ENCODE measurements around the gene STK32B. TPM values are rescaled to one million over a fixed set of nuclear protein-coding genes. Genes with fewer than 3 reads are reported as not detected.

The STK32B gene
- total and polyA plus RNA-seq, 4 donors = 0.02 to 0.28 (median 0.08) TPM; not detected in 1

DNA sequence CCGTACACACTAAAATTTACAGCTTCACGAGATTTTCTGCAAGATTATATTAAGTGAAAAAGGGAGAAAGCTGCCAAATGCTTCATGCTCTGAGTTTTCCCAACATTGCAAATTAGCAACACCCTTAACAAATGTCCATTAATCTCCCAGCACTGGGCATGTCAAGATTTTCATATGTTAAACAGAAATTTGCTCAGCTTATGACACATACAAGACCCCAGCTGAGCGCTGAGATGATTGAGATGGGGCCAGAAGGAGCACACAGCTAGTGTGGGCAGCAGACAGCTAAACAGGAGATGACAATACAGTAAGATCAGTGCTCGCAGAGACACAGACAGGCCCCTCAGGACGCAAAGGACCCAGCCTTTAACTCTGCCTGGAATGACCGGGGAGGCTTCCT lies 208.8 kb downstream of the STK32B start (continued):
- TF ChIP-seq, protein P1, sequence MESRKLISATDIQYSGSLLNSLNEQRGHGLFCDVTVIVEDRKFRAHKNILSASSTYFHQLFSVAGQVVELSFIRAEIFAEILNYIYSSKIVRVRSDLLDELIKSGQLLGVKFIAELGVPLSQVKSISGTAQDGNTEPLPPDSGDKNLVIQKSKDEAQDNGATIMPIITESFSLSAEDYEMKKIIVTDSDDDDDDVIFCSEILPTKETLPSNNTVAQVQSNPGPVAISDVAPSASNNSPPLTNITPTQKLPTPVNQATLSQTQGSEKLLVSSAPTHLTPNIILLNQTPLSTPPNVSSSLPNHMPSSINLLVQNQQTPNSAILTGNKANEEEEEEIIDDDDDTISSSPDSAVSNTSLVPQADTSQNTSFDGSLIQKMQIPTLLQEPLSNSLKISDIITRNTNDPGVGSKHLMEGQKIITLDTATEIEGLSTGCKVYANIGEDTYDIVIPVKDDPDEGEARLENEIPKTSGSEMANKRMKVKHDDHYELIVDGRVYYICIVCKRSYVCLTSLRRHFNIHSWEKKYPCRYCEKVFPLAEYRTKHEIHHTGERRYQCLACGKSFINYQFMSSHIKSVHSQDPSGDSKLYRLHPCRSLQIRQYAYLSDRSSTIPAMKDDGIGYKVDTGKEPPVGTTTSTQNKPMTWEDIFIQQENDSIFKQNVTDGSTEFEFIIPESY (IDR thresholded peaks at IDR 0.05) = no peak
- TF ChIP-seq FOXA2 (IDR thresholded peaks at IDR 0.05) (no peak), SP1 (IDR thresholded peaks at IDR 0.05) (no peak), EGR1 (IDR thresholded peaks at IDR 0.05; ENCODE audit: low read depth in 2 of 2) (no peak)
- TF ChIP-seq, protein P2, sequence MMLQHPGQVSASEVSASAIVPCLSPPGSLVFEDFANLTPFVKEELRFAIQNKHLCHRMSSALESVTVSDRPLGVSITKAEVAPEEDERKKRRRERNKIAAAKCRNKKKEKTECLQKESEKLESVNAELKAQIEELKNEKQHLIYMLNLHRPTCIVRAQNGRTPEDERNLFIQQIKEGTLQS (IDR thresholded peaks at IDR 0.05) = no peak

DNA sequence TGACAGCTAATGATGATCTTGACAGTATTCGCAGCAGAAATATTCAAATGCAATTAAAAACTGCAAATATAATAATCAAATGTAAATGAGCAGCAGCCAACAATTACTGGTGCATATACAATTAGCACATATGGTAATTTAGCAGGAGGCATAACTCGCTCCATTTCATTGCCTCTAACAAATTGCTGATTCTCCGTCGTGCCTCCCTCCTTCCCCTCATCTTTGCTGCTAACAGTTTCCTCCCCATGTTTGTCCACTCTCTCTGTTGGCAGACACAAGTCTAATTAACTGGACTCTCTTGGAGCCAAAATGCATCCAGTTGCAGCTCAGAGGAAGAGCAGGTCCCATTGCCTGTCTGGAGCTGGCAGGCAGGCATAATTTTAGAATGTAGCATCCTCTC lies 210.6 kb downstream of the STK32B start:
- DNase-seq (ENCODE audit: low spot score) = no peak

More for the DNA sequence above, 210.6 kb downstream of the STK32B start:
- TF ChIP-seq TAF1 (conservative IDR thresholded peaks at IDR 0.05) (no peak), FOXA2 (IDR thresholded peaks at IDR 0.05) (no peak), FOXA1 (IDR thresholded peaks at IDR 0.05) (no peak), RAD21 (IDR thresholded peaks at IDR 0.05) (no peak), EGR1 (IDR thresholded peaks at IDR 0.05; ENCODE audit: low read depth in 2 of 2) (no peak), SP1 (IDR thresholded peaks at IDR 0.05) (no peak), HNF4G (IDR thresholded peaks at IDR 0.05) (no peak), HNF4A (conservative IDR thresholded peaks at IDR 0.05) (no peak), JUND (IDR thresholded peaks at IDR 0.05) (no peak), GABPA (IDR thresholded peaks at IDR 0.05 in 1 of 2, conservative IDR thresholded peaks at IDR 0.05 in 1 of 2) (no peak), NR2F2 (IDR thresholded peaks at IDR 0.05) (no peak), RXRA (IDR thresholded peaks at IDR 0.05) (no peak), YY1 (IDR thresholded peaks at IDR 0.05) (no peak)
- TF ChIP-seq, protein P2 (IDR thresholded peaks at IDR 0.05) = no peak
- TF ChIP-seq, protein P3, sequence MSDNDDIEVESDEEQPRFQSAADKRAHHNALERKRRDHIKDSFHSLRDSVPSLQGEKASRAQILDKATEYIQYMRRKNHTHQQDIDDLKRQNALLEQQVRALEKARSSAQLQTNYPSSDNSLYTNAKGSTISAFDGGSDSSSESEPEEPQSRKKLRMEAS (IDR thresholded peaks at IDR 0.05) = no peak
- TF ChIP-seq, protein P4, sequence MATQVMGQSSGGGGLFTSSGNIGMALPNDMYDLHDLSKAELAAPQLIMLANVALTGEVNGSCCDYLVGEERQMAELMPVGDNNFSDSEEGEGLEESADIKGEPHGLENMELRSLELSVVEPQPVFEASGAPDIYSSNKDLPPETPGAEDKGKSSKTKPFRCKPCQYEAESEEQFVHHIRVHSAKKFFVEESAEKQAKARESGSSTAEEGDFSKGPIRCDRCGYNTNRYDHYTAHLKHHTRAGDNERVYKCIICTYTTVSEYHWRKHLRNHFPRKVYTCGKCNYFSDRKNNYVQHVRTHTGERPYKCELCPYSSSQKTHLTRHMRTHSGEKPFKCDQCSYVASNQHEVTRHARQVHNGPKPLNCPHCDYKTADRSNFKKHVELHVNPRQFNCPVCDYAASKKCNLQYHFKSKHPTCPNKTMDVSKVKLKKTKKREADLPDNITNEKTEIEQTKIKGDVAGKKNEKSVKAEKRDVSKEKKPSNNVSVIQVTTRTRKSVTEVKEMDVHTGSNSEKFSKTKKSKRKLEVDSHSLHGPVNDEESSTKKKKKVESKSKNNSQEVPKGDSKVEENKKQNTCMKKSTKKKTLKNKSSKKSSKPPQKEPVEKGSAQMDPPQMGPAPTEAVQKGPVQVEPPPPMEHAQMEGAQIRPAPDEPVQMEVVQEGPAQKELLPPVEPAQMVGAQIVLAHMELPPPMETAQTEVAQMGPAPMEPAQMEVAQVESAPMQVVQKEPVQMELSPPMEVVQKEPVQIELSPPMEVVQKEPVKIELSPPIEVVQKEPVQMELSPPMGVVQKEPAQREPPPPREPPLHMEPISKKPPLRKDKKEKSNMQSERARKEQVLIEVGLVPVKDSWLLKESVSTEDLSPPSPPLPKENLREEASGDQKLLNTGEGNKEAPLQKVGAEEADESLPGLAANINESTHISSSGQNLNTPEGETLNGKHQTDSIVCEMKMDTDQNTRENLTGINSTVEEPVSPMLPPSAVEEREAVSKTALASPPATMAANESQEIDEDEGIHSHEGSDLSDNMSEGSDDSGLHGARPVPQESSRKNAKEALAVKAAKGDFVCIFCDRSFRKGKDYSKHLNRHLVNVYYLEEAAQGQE (IDR thresholded peaks at IDR 0.05) = no peak
- TF ChIP-seq, protein P5, sequence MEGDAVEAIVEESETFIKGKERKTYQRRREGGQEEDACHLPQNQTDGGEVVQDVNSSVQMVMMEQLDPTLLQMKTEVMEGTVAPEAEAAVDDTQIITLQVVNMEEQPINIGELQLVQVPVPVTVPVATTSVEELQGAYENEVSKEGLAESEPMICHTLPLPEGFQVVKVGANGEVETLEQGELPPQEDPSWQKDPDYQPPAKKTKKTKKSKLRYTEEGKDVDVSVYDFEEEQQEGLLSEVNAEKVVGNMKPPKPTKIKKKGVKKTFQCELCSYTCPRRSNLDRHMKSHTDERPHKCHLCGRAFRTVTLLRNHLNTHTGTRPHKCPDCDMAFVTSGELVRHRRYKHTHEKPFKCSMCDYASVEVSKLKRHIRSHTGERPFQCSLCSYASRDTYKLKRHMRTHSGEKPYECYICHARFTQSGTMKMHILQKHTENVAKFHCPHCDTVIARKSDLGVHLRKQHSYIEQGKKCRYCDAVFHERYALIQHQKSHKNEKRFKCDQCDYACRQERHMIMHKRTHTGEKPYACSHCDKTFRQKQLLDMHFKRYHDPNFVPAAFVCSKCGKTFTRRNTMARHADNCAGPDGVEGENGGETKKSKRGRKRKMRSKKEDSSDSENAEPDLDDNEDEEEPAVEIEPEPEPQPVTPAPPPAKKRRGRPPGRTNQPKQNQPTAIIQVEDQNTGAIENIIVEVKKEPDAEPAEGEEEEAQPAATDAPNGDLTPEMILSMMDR (IDR thresholded peaks at IDR 0.05; ENCODE audit: low read depth, low read length, missing input control) = no peak
- TF ChIP-seq, protein P1 (IDR thresholded peaks at IDR 0.05) = no peak
- Histone ChIP-seq H3K4me3 (ENCODE audit: low read depth in 1 of 3, low read length in 3 of 3) (no peak overlapping the region), H3K9me3 (ENCODE audit: control insufficient read depth in 4 of 4, low read length in 3 of 4) (no peaks in the 10 kb centered on the region), H3K27ac (ENCODE audit: low read depth in 1 of 2, low read length in 2 of 2) (no peak overlapping the region), H3K36me3 (ENCODE audit: control insufficient read depth in 4 of 4, insufficient read depth in 3 of 4, low read depth in 1 of 4, low read length in 3 of 4) (no peaks in the 10 kb centered on the region), H3K9ac (ENCODE audit: low read depth in 1 of 2, low read length in 2 of 2) (no peak overlapping the region), H3K27me3 (ENCODE audit: control insufficient read depth in 4 of 4, insufficient read depth in 4 of 4, low read length in 3 of 4) (peaks cover 0 to 10% (median 1%) of the 10 kb centered on the region in 4 donors), H3K4me1 (ENCODE audit: control insufficient read depth in 4 of 4, insufficient read depth in 4 of 4, low read length in 3 of 4) (no peaks in the 10 kb centered on the region)
- WGBS = 82% methylated on average over 4 of the region's 4 CpGs

Data from liver (tissue), 9 donors.